HAP-1 (cell line): ENCODE data around the gene MYCN.

Source experiments
- DNase-seq, 2 experiments: peaks; one replicate each; pipeline ENCODE4 v3.0.0-alpha.2; 2016 to 2020; ENCODE audit warnings: low spot score in 2 of 2
- H3K27me3 ChIP-seq: fragments of 250-450 bp; sonication (Bioruptor Pico); 2 replicates; pipeline ENCODE4 v1.5.1; 2020; ENCODE audit warnings: low read depth, mild to moderate bottlenecking, moderate library complexity
- H3K36me3 ChIP-seq: fragments of 250-450 bp; sonication (Bioruptor Pico); replicated peaks from 2 replicates; pipeline ENCODE4 v1.5.1; 2020; ENCODE audit warnings: mild to moderate bottlenecking
- H3K4me1 ChIP-seq: fragments of 250-450 bp; sonication (Bioruptor Pico); 2 replicates; pipeline ENCODE4 v1.5.1; 2020; ENCODE audit warnings: mild to moderate bottlenecking
- H3K4me3 ChIP-seq: fragments of 250-450 bp; sonication (Bioruptor Pico); 2 replicates; pipeline ENCODE4 v1.5.1; 2020; ENCODE audit warnings: mild to moderate bottlenecking, moderate library complexity
- H3K9me3 ChIP-seq: fragments of 250-450 bp; sonication (Bioruptor Pico); 2 replicates; pipeline ENCODE4 v1.5.1; 2020; ENCODE audit warnings: mild to moderate bottlenecking, moderate library complexity
- in situ Hi-C: fragments of 300-500 bp; cut with MboI; formaldehyde crosslinking; loops from 3 replicates; pipeline ENCODE4 v1.14.3; 2020; ENCODE audit warnings: low sequenced_read_pairs, inconsistent platforms, mixed read lengths

The MYCN gene

DNA sequence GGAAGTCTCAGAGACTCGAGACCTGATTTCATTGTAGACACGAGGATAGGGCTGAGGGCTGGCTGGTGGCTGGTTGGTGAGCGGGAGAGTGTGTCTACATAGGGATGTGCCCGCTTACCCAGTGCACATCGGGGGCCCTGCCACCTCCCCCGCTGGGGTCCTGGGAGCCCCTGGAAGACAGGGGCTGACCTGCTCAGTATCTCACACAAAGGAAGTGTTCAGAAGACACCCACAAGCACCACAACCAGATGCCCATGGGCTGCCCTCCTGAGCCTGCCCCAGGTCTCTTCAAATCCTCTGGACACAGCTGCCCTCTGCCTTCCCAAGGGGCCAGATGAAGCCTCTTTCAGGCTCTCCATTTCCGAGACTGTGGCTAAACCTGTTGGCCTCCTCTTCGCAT is 43.1 kb downstream of the MYCN start:
- H3K36me3 ChIP-seq, result no peaks in the 10 kb centered on the region
- no peaks in the 10 kb centered on the region for H3K9me3 ChIP-seq
- no peak for DNase-seq
- H3K27me3 ChIP-seq, result no peaks in the 10 kb centered on the region
- H3K4me3 ChIP-seq, result no peak overlapping the region
- peaks cover 30% of the 10 kb centered on the region for H3K4me1 ChIP-seq
- in situ Hi-C loops, result no loop called here

DNA sequence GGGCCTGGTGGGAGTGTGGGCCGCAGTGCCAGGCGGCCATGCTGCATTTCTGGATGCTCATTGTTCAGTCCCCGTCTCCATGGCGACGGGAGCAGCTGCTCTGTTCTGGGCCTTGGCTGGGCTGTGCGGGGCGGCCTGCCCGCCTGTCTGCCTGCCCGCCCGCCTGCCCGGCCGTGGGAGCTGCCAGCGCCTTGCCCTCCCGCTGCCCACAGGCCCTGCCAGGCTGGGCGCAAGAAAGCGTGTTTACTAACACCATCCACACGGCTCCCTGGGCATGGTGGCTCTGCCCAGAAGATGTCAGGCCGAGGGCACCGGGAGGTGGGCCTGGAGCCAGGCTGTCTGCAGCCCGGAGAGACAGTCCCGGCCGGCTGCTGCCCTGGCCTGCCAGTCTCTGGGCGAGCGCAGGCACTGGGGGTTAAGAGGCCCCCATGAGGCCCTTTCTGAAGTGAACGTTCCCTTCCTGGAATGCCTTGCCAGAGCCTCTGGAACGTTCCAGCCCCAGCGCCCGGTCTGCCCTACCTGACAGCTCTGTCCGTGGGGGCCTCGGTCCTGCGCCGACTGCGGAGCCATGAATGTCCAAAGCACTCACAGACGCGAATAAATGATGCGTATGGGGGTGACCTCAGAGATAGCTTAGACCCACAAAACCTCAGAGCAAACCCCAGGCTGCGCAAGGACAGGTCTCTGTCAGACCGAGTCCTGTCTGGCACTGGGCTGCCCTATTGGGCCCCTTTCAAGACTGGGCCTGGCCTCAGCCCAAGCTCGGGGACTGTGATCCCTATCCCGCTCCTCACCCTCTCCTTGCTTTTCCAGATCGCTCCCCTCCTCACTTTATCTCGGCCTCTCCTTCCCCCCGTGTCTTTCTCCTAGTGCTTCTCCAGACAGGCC is 44.3 kb downstream of the MYCN start:
- DNase-seq, result peak in 1 of 2 experiments; percentile 23
- in situ Hi-C loops, result no loop called here
- H3K4me3 ChIP-seq, result no peak overlapping the region
- no peaks in the 10 kb centered on the region for H3K9me3 ChIP-seq
- peaks cover 30% of the 10 kb centered on the region for H3K4me1 ChIP-seq
- no peaks in the 10 kb centered on the region for H3K27me3 ChIP-seq
- no peaks in the 10 kb centered on the region for H3K36me3 ChIP-seq

GRCh38 chr2:15985531-15985930 is 45.2 kb downstream of the MYCN start:
- Histone ChIP-seq H3K36me3 (no peaks in the 10 kb centered on the region), H3K27me3 (no peaks in the 10 kb centered on the region), H3K9me3 (no peaks in the 10 kb centered on the region), H3K4me3 (no peak overlapping the region), H3K4me1 (peaks cover 22% of the 10 kb centered on the region)
- DNase-seq, result no peak
- in situ Hi-C loops, result no loop called here

DNA sequence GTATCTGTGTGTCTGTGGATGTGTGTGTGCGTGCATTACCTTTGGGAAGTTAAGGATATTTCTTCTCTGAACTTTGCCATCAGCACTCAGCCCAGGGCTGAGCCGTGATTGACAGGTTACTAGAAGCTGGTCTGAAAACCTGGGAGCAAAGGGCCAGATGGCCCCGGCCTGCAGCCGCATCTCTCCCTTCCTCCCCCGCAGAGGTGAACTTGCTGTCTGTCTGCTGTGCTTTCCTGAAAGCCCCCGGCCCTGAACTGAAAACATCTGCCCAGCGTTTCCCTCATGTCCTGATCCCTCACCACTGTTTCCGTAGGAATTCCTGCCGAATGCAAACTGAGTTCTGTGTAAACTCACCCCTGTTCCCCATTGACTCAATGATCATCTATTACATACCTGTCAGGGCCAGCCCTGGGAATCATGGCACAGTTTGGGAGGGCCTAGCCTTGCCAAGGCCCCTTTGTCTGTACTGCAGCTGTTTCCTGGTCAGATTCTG is 45.8 kb downstream of the MYCN start:
- Histone ChIP-seq H3K9me3 (no peaks in the 10 kb centered on the region), H3K27me3 (no peaks in the 10 kb centered on the region), H3K36me3 (no peaks in the 10 kb centered on the region), H3K4me1 (peaks cover 16% of the 10 kb centered on the region), H3K4me3 (no peak overlapping the region)
- no peak for DNase-seq
- in situ Hi-C loops, result no loop called here

GRCh38 chr2:15986644-15987043 is 46.3 kb downstream of the MYCN start:
- Histone ChIP-seq H3K27me3 (no peaks in the 10 kb centered on the region), H3K4me1 (peaks cover 13% of the 10 kb centered on the region), H3K9me3 (no peaks in the 10 kb centered on the region), H3K4me3 (no peak overlapping the region), H3K36me3 (no peaks in the 10 kb centered on the region)
- in situ Hi-C loops, result no loop called here
- DNase-seq, result no peak

DNA sequence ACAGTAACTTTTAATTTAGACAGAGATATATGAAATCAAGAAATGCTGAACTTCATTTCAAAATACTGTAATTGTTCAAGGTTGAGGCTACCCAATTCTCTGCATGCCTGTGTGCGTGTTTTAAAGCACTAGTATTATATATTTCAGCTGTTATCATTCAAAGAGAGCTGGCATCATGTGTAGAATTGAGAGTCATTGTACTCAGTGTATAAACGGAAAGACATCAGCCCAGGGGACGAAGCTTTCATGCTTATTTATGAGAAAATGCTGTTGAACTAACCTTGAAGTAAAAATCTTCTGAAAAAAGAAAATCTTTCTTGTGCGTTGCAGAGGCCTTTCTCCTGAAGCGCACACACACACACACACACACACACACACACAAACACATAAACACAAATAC is 48.4 kb downstream of the MYCN start:
- DNase-seq, result no peak
- H3K27me3 ChIP-seq, result no peaks in the 10 kb centered on the region
- no peak overlapping the region for H3K4me3 ChIP-seq
- H3K36me3 ChIP-seq, result no peaks in the 10 kb centered on the region
- no peaks in the 10 kb centered on the region for H3K4me1 ChIP-seq
- no peaks in the 10 kb centered on the region for H3K9me3 ChIP-seq
- in situ Hi-C loops, result no loop called here

- H3K27me3 ChIP-seq, result no peaks in the 10 kb centered on the region
- H3K36me3 ChIP-seq, result no peaks in the 10 kb centered on the region
- no peaks in the 10 kb centered on the region for H3K9me3 ChIP-seq
- in situ Hi-C loops, result no loop called here
- no peaks in the 10 kb centered on the region for H3K4me1 ChIP-seq
- no peak overlapping the region for H3K4me3 ChIP-seq
- DNase-seq, result no peak
Observed at GRCh38 chr2:15989559-15989958, 49.2 kb downstream of the MYCN start.

DNA sequence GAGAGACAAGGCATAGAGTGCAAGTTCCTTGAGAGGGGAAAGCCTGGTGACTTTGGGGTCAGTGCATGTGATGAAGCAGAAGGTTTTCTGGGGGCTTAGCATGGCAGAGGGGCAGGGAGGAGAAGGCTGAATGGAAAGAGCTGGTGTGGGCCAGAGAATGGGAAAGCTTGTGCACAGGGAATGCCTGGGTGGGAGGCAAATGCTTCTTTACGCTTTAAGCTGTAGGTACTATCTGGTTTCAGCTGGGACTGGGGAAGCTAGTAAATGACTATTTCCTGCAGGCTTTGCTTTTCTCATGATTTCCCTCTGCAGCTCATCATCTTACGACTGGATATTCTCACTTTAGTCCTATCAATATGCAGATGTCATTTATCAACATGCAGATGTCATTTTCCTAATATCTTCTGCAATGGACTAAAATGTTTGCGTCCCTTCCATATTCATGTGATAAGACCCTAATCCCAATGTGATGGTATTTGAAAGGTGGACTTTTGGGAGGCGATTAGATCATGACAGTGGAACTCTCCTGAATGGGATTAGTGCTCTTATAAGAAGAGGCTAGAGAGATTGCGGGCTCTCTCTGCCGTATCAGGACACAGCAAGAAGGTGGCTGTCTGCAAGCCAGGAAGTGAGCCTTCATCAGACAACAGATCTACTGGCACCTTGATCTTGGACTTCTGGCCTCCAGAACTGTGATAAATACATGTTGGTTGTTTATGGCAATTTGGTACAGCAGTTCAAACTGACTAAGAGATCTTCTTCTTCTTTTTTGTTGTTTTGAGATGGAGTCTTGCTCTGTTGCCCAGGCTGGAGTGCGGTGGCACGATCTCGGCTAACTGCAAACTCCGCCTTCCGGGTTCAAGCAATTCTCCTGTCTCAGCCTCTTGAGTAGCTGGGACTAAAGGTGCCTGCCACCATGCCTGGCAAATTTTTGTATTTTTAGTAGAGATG is 50.1 kb downstream of the MYCN start:
- no peaks in the 10 kb centered on the region for H3K9me3 ChIP-seq
- no peaks in the 10 kb centered on the region for H3K27me3 ChIP-seq
- no peak for DNase-seq
- H3K4me3 ChIP-seq, result no peak overlapping the region
- no peaks in the 10 kb centered on the region for H3K4me1 ChIP-seq
- H3K36me3 ChIP-seq, result no peaks in the 10 kb centered on the region
- in situ Hi-C loops, result no loop called here

GRCh38 chr2:15991231-15991630 is 50.9 kb downstream of the MYCN start:
- Histone ChIP-seq H3K9me3 (no peaks in the 10 kb centered on the region), H3K4me3 (no peak overlapping the region), H3K4me1 (no peaks in the 10 kb centered on the region), H3K36me3 (no peaks in the 10 kb centered on the region), H3K27me3 (no peaks in the 10 kb centered on the region)
- in situ Hi-C loops, result no loop called here
- DNase-seq, result no peak

DNA sequence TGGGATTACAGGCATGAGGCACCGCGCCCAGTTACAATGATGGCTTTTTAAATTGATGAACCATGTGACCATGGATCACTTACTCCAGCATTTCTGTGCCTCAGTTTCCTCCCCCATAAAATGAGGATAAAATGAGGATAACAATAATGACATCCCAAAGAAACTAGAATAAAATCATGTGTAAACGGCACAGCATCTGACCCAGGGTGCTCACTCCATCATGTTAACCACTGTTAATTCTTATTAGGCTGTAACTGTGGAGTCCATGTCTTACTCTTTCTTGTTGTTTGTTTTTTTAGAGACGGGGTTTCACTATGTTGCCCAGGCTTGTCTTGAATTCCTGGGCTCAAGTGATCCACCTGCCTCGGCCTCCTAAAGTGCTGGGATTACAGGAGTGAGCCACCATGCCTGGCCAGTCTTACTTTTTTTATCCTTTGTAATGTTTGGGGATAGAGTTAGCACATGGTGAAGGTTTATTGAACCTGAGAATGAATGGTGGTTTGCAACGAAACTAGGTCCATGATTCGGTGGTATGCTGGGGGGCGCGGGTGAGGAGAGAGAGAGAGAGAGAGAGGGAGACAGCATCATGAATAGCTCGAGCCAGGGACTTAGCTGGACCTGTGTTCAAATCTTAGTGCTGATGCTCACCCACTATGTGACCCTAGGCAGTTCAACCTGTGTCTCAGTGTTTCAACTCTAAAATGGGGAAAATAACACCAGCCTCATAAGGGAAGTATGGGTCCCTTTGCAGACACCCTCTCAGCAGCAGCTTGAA is 52.3 kb downstream of the MYCN start:
- no peak for DNase-seq
- Histone ChIP-seq H3K9me3 (no peaks in the 10 kb centered on the region), H3K4me1 (no peaks in the 10 kb centered on the region), H3K27me3 (no peaks in the 10 kb centered on the region), H3K36me3 (no peaks in the 10 kb centered on the region), H3K4me3 (no peak overlapping the region)
- in situ Hi-C loops, result no loop called here

GRCh38 chr2:15993232-15993610 is 52.9 kb downstream of the MYCN start:
- DNase-seq, result no peak
- no peaks in the 10 kb centered on the region for H3K9me3 ChIP-seq
- no peak overlapping the region for H3K4me3 ChIP-seq
- H3K27me3 ChIP-seq, result no peaks in the 10 kb centered on the region
- H3K36me3 ChIP-seq, result no peaks in the 10 kb centered on the region
- no peaks in the 10 kb centered on the region for H3K4me1 ChIP-seq
- in situ Hi-C loops, result no loop called here

DNA sequence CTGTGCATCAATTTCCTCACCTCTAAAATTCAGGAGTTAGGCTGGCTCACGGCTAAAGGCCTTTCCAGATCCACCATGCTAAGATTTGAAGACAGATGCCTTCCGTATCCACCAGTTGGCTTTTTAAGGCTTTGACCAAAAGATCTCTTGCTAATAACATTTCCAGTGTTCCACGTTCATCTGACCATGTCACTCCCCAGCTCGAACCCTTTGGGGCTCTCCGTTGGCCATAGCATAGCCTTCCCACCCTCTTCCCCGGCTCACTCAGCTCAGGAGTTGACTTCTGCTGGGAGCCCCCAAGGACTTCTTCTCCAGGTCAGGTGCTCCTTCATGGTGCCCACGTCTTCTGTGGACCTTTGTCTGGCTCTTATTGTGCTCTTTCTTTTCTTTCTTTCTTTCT is 53.3 kb downstream of the MYCN start:
- Histone ChIP-seq H3K27me3 (no peaks in the 10 kb centered on the region), H3K4me3 (no peak overlapping the region), H3K36me3 (no peaks in the 10 kb centered on the region), H3K4me1 (no peaks in the 10 kb centered on the region), H3K9me3 (no peaks in the 10 kb centered on the region)
- no peak for DNase-seq
- in situ Hi-C loops, result no loop called here

DNA sequence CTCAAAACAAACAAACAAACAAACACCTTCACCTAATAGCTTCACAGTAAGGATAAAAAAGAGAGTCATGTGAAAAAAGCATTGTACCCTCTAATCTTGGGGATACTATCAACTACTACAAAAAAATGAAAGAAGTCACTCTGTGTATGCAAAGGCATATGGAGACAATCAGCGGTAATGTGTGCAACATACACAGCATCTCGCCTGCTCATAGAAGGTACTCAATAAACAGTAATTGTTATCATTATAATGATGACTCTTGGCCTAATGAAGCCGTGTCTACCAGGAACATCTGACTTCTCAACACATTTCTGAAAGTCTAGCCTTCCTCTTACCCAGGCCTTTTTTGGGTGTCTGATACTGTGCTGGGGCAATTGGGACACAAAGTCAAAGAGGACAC is 55.3 kb downstream of the MYCN start:
- no peaks in the 10 kb centered on the region for H3K9me3 ChIP-seq
- no peak overlapping the region for H3K4me3 ChIP-seq
- no peak for DNase-seq
- in situ Hi-C loops, result no loop called here
- H3K4me1 ChIP-seq, result no peaks in the 10 kb centered on the region
- H3K36me3 ChIP-seq, result no peaks in the 10 kb centered on the region
- H3K27me3 ChIP-seq, result no peaks in the 10 kb centered on the region
